ENCODE data around the gene TEX44.
"Not testable (repeated sequence)": the region's sequence is repeated elsewhere in the genome, so short reads cannot be mapped to it uniquely, and the experiment has no call there.

Gene TEX44

DNA sequence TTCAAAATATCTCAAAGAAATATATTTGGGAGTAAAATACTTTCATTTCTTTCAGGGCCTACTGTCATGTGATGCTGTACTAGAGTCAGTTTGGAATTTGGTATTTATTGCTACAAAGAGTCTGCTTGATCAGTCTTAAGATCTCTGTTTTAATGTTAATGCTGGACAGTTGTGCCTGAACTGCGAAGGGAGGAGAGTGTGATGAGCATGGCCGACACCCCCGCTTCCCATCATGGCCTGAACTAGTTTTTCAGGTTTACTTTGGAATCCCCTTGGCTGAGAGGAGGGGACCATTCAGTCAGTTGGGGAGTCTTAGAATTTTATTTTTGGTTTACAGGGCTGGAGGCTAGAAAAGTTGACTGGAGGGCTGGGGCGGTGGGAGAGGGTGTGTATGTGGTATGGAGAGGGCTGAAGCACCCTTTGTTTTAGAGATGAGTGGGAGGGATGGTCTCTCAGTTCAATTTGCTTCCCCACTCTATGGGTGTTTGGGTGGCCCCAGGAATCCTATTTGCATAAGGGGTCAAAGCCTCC, 20.9 kb upstream of the TEX44 start:
- no peak for DNase-seq (ENCODE audit: low read depth in 2 of 2)

DNA sequence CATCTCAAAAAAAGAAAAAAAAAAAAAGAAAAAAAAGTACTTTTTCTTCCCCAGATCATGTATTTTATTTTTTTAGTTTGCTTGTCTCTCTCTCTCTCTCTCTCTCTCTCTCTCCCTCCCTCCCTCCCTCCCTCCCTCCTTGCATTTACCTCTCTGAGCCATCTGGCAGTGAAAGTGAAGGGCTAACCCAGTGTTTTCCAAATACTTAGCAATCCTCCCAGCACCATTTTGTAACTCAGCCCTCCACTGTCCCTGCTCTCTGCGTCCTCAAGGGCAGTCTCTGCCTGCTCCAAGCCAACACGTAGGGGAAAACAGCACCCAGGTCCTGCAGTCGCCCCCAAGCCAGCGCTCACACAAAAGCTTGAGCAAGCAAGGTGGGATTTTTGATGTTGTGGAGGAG, 19.6 kb upstream of the TEX44 start:
- DNase-seq (ENCODE audit: low read depth in 2 of 2) = no peak

DNA sequence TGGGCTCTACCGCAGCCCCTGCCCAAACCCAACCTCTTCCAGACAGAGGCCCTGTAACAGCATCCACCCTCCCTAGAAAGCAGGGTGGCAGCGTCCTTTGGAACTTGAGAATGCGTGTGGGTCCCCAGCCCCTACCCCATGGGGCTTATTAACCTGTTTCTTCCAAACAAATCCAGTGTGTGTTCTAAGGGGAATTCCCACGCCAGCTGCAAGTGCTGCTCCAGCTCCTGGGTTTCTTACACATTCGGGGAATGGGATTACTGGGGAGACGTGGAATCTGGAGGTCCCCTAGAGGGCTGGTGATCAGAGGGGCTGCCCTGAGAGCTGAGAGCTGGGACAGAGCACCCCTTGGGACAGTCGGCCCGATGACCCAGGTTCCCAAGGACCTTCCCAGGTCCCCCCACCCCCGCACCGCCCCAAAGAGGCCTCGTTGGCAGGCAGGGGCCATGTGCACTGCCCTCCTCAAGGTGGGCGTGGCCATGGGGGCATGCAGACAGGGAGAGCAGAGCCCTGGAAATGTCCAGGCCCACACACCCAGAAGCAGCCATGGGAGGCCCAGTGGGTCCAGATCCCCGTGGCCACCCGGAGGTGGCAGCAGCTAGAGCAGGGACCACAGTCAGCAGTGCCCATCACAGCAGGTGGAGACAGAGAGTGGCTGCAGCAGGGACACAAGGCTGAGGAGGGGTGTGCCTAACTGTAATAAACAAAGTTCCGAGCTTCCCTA, 18.8 kb upstream of the TEX44 start:
- no peak for DNase-seq (ENCODE audit: low read depth in 2 of 2)

DNA sequence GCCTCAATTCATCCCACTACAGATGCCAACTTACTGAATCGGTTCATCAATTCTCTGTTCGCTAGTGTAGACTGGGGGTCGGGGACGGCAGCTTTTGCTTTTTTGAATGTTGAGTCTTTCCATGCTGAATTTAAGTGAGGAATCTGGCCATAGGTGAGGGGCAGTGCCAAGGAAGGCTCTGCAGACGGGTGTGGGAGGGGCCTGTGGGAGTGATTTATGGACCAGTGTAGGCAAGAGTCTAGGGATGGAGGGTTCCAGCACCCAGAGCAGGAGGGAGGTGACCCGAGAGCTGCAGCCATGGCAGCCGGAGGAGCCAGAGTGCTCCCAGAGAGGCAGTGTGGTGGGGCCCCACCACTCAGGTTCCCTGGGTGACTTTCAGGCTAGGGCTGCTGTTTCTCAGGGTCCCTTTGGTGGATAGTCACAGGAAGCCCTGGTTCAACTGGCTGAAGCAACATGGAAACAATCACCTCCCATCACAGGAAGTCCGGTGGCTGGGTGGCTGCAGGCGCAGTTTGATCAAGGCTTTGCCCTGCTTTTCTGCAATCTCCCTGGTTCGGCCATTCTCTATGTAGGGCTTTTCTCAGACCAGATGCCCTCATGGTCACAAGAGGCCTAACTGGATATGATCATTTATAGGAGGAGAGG, 16.9 kb upstream of the TEX44 start:
- no peak for DNase-seq (ENCODE audit: low read depth in 2 of 2)

DNA sequence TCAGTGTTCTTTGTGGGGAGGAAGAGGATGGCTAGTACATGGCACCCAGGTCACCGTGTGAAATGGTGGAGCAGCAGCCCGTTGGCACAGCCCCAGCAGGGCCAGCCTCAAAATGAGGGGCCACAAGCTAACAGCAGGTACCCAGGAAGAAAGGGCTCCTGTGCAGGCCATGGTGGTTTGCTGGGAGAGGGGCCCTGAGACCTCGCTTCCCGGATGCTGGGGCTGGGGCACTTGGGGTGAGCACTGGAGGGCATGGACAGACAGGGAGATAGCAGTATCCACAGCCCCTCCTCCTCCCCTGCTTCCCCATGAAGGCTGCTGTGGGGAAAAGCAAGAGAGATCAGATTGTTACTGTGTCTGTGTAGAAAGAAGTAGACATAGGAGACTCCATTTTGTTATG, 16.2 kb upstream of the TEX44 start:
- no peak for DNase-seq (ENCODE audit: low read depth in 2 of 2)

DNA sequence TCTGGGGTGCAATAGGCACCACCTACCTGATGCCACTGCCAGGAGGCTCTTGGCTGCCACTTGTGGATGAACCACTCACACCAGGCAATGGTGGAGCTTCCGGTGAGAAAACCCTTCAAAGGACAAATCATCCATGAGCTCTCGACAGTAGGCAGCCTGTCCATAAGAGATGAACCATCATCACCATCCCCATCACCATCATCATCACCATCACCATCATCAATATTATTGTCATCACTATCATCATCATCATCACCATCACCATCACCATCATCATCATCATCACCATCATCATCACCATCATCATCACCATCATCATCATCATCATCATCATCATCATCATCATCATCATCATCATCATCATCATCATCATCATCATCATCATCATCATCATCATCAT, 14.0 kb upstream of the TEX44 start:
- not testable (repeated sequence) for DNase-seq (ENCODE audit: low read depth in 2 of 2)

DNA sequence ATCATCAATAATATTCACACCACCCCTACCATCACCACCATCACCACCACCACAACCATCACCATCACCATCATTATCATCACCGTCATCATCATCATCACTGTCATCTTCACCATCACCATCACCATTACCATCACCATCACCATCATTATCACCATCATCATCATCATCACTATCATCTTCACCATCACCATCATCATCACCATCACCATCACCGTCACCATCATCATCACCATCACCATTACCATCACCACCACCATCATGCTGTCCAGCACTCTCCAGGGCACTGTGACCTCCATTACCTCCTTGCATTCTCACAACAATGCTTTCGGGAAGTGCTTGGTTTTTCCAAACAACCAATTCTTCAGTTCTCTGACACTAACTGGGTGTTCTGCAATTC, 13.1 kb upstream of the TEX44 start:
- DNase-seq (ENCODE audit: low read depth in 2 of 2) = no peak

DNA sequence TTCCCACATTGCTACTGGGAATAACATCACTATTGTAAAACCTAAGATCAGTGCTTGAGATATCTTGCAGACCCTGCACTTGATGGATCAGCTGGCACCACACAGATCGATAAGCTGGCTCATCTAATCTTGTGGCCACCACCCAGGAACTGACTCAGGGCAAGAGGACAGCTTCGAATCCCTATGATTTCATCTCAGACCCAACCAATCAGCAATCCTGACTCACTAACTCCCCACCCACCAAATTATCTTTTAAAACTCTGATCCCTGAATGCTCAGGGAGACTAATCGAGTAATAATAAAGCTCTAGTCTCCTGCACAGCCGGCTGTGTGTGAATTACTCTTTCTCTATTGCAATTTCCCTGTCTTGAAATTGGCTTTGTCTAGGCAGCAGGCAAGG, 11.3 kb upstream of the TEX44 start:
- DNase-seq (ENCODE audit: low read depth in 2 of 2) = no peak

DNA sequence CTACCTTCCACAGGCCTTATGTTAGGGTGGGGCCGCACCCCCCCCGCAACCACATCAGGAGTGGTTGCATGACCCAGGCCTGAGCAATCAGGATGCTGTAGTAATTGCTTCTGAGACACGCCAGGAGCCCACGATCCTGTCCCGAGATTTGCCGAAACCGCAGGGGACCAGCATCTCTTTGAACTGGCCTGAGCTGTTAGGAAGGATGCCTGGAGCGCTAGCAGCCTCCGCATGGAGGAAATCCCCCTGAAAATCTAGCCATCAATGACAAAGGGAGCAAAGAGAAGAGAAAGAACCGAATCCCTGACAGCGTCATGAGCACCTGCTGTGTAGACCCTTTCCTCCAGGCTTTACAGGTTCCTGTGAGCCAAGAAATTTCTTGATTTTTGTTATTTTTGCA, 8.7 kb upstream of the TEX44 start:
- no peak for DNase-seq (ENCODE audit: low read depth in 2 of 2)

DNA sequence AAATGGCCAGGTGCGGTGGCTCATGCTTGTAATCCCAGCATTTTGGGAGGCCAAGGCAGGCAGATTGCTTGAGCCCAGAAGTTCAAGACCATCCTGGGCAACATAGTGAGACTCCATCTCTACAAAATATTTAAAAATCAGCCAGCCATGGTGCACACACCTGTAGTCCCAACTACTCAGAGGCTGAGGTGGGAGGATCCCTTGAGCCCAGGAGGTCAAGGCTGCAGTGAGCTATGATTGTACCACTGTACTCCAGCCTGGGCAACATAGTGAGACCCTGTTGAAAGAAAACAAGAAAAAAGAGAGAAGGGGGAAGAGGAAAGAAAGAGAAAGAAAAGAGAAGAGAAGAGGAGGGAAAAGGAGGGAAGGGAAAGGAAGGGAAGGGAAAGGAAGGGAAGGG, 4.9 kb upstream of the TEX44 start:
- not testable (repeated sequence) for DNase-seq (ENCODE audit: low read depth in 2 of 2)

DNA sequence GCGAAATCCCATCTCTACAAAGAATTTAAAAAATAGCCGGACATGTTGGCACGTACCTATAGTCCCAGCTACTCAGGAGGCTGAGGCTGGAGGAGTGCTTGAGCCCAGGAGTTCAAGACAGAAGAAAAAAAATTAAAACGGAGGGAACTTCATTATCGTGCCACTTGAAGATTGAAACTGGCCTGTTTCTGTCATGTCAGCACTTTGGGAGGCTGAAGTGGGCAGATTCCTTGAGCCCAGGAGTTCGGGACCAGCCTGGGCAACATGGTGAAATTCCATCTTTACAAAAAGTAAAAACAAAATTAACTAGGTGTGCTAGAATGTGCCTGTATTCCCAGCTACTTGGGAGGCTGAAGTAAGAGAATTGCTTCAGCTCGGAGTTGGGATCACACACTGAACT, 3.0 kb upstream of the TEX44 start:
- DNase-seq (ENCODE audit: low read depth in 2 of 2) = no peak

DNA sequence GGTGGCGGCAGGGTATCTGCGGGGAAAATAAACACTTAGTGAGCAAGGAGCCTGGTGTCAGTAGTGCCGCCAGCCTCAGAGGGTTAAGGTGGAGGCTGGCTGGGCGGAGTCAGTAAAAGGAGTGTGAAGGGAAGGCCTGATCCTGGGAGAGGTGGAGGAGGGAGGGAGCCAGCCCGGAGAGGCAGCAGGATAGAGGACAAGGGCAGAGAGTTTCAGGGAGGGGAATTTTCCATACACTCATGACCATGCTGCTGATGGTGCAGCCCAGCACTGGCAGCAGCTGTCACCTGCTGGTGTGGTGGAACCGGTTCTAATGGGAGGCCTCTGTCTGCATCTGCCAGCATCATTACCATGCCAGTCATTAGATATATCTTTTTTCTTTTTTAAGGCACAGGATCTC, 2.0 kb upstream of the TEX44 start:
- no peak for DNase-seq (ENCODE audit: low read depth in 2 of 2)

DNA sequence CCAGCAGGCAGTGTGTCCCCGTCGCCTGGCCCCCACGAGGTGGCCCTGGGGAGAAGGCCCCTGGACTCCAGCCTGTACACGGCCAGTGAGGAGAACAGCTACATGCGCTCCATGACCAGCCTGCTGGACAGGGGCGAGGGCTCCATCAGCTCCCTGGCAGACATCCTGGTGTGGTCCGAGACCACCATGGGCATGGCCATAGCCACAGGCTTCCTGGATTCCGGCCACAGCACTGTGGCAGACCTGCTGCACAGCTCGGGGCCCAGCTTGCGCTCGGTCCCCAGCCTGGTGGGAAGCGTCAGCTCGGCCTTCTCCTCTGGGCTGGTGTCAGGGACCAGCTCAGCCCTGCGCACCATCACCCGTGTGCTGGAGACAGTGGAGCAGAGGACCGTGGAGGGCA, 1.0 kb downstream of the TEX44 start:
- DNase-seq (ENCODE audit: low read depth in 2 of 2) = no peak

DNA sequence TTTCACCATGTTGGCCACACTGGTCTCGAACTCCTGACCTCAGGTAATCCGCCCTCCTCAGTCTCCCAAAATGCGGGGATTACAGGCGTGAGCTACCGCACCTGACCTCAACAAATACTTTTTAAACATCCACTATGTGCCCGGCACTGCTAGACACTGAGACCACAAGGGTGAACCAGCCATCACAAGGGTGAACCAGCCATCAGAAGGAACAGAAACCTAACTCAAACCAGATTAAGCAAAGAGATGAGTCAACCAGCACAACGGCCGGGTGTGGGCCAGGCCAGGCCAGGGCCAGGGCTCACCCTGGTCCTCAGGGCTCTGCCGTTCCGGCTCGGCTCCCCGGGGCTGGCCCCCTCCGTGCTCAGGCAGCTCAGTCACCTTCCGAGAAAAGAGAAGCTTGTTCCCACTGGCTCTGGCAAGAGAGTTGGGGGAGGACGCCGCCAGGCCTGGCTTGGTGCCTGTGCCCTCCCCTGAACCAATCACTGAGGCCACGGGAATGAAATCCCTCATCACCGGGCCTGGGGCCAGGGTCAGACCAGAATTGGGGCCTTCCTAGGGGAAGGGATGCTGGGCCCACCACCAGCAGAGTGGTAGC, 4.4 kb downstream of the TEX44 start:
- no peak for DNase-seq (ENCODE audit: low read depth in 2 of 2)

DNA sequence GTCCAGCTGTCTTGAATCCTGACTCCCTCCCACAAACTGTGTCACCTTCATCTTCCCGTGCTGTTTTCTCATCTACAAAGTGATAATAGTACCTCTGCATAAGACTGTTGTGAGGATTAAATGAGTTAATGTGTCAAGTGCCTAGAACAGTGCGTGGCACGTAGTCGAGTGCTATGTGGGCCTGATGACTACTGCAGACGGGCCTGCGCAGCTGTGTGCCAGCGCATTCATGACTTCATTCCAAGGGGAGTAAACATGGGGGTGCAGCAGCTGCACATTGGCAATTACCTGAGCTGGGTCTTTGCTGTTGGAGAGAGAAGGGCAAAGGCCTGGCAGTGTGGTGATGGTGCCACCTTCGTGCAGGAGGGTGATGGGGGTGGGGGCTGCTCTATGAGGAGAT, 5.0 kb downstream of the TEX44 start:
- no peak for DNase-seq (ENCODE audit: low read depth in 2 of 2)

DNA sequence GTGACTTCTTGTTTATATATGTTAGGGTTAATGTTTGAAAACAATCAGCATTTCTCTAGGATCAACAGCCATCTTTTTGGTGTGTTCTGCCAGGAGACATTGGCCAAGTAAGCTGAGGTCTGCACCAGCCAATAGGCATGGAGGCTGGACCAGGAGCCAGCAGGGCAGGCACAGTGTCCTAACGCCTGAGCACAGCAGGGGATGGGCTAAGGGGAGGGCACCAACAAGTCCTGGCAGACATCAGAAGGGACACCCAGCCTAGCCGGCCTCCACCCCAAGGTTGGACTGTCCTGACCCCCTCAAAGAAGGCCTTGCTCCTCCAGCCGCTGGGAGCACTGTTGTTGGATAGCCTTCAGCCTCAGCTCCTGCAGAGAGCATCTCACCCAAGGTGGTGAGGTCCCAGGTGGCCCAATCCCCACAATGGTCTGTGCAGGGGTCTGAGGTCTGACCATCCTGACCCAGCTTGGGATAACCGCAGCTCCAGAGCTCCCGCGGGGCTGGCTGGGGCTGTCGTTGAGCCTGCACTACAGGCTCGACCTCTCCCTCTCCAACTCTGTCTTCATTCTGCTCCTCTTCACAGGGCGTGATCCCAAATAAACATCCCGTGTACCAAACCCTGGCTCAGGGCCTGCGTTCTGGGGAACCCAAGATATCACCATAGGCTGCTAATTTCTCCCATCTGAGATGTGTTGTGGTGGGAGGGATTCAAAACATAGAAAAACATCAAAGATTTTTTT, 8.1 kb downstream of the TEX44 start:
- no peak for DNase-seq (ENCODE audit: low read depth in 2 of 2)

DNA sequence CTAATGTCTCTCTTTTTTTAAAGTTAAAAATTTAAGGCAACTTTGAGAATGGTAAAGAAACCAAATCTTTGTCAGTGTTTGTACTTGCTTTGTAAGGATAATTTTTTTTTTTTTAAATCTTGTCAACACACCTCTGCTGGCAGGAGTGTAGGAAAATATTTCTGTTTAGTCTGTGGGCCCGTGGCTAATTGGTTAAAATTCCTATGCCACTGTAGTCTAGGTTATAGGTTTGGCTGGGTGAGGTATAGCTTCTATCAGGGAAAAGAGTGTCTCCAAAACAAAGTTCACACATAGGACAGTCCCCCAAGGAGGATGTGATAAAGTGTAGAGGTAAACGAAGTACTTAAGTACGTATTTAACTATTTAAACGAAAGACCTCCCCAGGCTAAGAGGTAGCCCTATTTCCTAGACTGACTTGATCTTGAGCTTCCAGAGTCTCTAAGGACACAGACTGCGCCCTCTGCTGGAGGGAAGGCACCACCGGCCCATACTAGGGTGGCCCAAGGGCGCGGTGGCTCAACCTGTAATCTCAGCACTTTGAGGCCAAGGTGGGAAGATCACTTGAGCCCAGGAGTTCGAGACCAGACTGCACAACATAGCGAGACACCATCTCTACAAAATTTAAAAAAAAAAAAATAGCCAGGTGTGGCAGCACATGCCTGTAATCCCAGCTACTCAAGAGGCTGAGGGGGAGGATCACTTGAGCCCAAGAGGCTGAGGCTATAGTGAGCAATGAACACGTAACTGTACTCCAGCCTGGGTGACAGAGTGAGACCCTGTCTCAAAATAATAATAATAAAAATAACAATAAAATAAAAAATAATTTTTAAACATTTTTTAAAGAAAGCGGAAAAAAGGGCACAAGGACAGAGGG, 8.9 kb downstream of the TEX44 start:
- DNase-seq (ENCODE audit: low read depth in 2 of 2) = peak; percentile 79 to 83

DNA sequence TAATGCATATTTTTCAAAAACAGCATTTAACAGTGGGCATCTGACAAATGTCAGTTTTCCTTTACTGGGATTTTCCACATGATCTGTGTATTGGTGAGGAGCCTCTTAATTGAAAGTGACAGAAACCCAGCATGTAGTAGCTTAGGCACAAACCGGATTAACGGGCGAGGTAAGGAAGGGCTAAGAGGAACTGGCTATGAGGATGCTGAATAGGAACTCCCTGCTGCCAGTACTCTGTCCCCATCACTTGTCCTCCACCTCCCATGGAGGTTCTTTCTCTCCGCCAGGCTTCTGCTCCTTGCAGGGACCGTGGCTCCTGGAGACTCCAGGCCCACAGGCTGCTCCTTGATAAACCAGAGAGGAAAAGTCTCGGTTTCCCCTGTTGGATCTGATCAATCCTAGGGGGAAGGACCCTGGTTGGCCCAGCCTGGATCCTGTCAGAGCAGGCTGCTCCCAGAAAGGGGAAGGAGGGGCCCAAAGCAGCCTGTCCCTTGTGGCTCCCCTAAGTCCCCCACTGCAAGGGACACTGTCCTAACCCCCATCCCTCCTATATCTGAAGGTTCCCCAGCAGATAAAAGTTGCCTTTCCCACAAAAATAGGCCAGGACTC, 10.3 kb downstream of the TEX44 start:
- no peak for DNase-seq (ENCODE audit: low read depth in 2 of 2)

DNA sequence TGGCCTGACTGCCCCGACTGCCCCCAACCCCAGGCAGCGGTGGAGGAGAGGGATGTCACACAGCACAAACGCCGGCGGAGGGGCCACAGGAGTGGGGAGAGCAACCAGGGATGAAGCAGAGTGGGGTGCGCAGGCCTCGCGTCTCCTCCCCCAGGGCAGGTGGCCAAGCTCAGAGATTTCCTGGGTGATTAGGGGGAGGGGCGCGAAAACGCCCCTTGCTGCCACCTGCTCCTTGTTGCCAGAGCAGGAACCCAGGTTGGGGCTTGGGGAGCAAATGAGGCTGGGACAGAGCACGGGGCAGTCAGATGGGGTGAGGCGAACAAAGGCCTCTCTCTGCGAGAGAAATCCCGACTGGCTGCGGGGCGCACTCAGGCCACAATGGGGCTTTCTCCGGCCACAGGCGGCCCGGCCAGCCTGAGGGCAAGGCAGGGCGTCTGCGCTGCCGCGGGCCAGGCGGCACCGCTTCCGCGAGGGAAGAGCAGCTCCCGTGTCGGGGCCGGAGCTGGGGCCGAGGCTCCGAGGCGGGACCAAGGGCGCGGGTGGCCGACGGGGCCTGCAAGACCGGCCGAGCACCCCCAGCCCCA, 11.5 kb downstream of the TEX44 start:
- no peak for DNase-seq (ENCODE audit: low read depth in 2 of 2)
